Stimulated activated CD8-positive, alpha-beta memory T cell treated with anti-CD3 and anti-CD28 coated beads, Interleukin-7, amount 100 ng/mL, for 48 hours (primary cell): ENCODE results near the gene FOXO3.
"Not testable (repeated sequence)": the region's sequence is repeated elsewhere in the genome, so short reads cannot be mapped to it uniquely, and the experiment has no call there.

Experiments used
- DNase-seq, 2 donors: peaks; one replicate each; pipeline ENCODE4 v3.0.0-alpha.2; 2020; ENCODE audit warnings: low read depth in 1 of 2; ENCODE audit errors: extremely low read depth in 1 of 2

FOXO3 gene

DNA sequence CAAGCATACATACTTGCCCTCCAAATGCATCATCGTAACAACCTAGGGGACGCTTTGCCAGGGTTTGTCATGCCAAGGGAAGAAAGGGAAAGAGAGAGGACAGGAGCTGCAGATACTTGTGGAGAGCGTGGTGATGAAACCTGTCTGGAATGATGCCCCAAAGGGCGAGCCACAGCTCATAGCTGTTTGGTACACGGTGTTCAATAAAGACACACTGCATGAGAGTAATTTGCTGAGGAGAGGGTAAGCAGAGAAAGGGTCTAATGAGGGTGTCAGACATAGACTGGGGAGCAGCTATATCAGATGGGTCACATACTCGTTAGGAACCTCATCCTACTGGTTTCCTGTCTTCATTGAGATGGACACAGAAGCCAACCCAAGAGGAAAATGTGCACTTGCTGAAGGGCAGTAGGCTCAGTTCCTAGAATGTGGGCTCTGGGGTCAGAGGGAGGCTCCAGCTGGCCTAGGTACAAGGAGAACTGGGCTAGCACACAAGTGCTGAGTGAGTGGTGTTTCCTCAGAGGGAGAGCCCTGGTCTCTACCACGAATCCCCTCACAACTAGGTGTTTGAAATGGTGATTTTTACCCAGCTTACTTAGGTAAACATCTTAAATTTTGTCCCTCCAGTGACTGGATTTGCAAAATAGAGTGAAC, 5.2 kb upstream of the FOXO3 start:
- no peak for DNase-seq

DNA sequence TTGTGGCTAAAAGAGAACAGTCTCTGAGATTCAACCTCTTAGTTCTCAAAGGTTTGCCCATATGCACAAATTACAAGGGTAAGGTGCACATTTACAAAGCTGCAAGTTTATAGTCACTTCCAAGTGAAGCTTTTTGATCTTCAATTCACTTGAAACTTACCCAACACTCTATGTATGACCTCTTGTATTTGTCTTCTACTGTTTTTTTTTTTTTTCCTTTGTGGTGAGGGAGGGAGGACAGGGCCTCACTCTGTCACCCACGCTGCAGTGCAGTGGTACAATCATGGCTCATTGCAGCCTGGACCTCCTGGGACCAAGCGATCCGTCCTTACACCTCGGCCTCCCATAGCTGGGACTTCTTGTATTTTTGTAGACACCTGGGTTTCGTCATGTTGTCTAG, 4.5 kb upstream of the FOXO3 start:
- no peak for DNase-seq

DNA sequence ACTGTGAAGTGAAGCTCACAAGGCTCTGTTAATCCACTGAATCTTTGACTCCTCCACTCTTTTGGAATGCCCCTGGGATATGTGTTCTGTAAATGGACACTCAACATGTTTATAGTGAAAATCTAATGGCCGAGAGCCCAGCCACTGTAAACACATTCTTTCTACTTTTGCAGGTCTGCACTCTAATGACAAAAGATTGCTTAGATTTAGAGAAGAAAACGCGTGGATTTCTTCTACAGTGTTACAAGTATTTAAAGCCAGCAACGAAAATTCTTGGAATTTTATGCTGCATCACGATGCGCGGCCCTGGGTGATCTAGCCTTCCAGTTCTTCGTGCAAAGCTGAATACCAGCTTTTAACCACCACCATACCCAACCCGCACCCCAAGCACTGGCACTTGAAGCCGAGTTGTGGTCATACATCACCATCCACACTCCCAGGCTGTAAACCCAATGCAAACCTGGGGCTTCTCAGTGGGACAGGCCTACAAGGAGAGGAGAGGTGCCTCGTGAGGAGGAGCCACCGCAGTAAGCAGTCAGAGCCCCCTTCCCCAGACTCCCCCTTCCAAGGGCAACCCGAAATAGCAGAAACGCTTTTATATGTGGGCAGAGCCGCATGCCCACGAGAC, 3.7 kb upstream of the FOXO3 start:
- DNase-seq = no peak

DNA sequence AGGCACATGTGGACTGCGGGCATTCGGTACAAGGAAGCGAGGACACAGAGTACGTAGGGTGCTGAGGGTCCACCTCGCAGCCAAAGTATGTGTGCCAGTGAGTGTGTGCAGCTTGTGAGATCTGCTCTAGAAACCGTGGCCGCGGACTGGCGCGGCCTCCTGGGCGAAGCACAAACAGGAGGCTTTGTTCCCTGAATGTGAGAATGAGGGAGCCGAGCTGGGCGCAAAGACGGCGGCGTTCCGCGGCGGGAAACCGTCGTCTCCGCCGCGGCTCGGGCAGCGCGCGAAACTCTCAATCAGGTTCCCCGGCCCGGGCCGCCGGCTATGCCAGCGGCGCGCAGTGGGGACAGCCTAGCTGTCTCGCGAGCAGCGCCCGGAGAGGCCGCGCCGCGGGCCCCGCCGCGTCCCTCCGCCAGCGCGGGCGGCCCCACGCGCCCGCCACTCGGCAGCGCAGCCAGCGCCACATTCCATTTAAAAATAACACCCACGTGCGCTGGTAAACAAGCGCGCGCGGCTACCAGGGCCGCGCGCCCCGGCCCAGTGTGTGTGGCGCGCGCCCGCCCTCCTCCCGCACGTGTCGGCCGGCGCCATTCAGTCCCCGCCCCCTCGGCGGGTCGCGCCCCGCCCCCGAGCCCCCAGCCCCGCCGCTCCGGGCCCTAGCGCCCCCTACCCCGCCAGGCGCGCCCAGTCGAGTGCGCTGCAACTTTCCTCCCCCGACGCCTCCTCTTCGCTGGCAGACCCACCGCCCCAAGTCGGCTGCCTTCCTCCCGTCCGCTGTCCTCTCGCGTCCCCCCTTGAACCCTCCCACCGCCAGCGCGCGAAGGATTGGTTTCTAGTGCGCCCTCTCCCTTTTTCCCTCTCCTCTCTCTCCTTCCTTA, 3.0 kb upstream of the FOXO3 start:
- peak; percentile 3 to 35 for DNase-seq

GRCh38 chr6:108558372-108559096, 2.2 kb upstream of the FOXO3 start:
- DNase-seq = peak; percentile 86 to 94

DNA sequence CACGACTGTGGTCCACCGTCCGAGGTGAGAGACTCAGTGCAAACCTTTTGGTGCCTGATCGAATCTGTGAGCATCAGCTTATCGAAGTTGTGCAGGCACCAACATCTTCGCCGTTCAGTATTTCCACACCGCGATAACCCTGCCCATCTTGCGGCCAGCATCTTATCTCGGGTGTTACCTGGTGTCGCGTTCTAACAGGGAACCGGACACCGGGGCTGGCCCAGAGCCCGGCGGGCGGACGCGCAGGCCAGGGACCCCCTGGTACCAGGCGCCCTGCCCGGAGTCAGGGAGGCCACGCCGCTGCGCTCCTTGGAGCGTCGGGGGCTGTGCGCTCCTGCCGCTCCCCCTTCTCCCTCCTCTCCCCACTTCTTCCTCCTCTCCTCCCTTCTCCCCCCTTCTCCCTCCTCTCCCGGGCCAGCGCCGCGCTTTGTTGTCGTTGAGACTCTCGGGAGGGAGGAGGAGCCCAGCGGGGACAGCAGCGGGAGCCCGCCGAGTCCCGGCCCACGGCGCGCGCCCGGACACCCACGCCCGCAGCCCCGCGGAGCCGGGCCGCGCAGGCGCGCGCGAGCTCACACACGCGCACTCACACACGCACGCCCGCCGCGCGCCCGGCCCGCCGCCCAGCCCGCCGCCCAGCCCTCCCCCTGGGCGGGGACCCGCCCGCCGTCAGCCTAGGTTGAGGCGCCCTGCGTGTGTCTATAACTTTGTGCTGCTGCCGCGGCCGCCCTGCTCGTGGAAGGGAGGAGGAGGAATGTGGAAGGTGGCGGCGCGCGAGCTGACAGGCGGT, 1.4 kb upstream of the FOXO3 start:
- peak; percentile 62 to 71 for DNase-seq

- DNase-seq = no peak
Observed at GRCh38 chr6:108559884-108560462, 744 bp upstream of the FOXO3 start.

GRCh38 chr6:108561309-108561647, 561 bp downstream of the FOXO3 start:
- not testable (repeated sequence) for DNase-seq

DNA sequence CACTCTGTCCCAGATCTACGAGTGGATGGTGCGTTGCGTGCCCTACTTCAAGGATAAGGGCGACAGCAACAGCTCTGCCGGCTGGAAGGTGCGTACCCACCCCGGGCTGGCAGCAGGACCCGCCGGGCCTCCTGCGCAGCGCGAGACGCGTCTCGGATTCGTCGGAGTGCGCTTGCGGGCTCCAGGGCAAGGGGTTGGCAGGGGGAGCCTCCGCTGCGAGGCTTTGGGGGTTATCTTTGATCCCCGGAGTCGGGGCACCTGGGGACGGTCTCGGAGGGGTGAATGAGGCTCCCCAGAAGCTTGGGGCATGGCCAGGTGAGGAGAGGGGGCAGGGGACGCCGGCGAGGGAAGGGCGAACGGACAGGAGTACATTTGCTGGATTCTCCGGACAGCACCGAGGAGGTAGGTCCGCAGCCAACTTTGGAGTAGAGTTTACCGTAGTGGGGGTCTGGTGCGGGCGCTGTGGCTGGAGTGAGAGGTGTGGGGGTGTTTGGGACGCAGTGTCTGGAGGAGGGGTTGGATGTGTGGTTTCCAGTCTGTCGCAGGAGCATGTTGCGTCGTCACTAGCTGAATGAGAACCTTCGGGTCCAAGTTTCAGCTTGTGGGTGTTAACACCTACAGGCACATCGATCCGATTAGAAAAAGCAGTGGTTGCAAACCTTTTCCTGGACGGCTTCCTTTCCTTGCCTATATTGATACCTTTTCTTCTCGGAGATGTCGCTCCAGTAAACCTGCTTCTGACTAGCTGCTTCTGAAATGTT, 1.2 kb downstream of the FOXO3 start:
- DNase-seq = no peak

GRCh38 chr6:108562503-108562993, 1.8 kb downstream of the FOXO3 start:
- DNase-seq = no peak

- no peak for DNase-seq
Observed at GRCh38 chr6:108563292-108563691, 2.6 kb downstream of the FOXO3 start.

DNA sequence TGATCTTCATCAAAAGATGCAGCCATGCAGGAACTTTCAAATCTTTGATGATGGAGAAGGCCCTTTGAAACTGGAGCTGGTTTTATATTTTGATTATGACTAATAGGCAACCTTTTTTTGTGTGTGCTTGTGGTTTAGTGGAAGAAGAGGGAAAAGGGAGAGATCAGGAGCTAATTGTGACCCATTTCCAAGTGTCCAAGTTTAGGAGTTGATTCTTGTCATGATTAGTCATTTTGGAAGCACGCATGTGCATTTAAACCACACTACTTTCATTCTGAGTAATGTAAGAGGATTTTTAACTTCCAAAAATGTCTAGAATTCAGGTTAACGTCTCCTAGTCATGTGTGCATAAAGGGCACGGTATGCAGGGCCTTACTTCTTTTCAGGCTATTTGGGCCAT, 3.5 kb downstream of the FOXO3 start:
- no peak for DNase-seq

DNA sequence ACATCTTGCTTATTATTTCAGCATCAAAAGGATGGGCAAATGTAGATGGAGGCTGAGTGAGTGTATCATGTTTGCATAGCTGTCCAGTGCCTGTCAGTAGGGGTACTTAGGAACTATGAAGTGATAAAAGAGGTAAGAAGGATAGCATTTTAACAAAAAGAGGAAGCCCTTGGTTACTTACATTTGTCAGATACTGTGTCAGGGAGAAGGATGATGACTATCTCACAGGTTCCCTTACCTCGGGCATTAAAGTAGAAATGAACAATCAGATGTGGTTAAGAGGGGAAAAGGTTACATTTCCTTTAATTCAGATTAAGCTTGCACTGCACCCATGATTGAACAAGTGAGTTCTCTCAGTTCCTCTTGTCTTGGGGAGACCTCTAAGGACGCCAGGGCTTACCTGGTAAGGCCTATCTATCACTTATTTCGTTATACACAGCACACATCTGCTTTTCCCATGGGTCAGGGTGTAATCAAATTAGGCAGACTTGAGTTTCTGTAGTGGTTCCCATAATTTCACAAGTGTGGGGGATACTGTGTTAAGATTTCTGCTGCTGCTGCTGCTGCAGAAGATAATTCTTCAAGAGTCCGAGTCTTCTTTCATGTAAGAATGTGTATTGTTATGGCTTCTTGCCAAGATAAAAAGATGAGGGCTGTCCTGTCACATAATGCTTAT, 4.5 kb downstream of the FOXO3 start:
- no peak for DNase-seq

DNA sequence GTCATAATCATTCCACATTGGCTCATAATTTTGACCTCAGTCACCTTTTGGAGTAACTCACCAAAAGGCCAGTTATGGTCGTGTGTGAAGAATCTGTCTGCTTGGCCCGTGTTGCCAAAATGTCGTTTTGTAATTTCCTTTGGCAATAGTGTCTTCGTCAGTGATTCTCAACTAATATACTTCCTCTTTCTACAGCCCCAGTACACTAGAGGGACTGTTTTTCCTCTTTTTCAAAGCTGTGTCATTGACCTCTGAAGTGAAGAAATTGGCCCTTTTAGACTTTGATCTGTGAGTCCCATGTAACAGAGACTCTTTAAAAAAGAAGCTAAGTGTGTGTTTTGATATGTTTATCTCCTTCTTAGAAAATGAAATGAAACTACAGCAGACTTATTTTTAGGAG, 5.2 kb downstream of the FOXO3 start:
- DNase-seq = no peak

GRCh38 chr6:108566406-108566805, 5.7 kb downstream of the FOXO3 start:
- no peak for DNase-seq

DNA sequence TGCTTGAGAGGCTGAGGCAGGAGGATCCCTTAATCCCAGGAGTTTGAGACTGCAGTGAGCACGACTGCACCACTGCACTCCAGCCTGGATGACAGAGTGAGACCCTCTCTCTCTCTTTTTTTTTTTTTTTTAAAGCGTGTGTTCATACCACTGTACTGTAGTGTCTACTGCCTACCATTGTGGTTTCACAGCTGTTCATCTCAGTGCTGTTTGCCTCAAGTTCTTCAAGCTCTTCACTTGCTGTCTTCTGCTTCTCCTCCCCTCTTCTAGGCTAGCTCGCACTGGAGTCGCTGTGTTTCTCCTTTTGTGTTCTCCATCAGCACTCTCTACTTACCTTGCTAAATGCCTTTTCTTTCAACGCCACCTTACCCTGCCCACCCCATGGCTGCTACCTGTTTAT, 7.4 kb downstream of the FOXO3 start:
- DNase-seq = no peak

- no peak for DNase-seq
Observed at GRCh38 chr6:108568551-108569305, 8.0 kb downstream of the FOXO3 start.

GRCh38 chr6:108570517-108570916, 9.8 kb downstream of the FOXO3 start:
- DNase-seq = no peak
